Keratinocyte (primary cell): ENCODE data around the gene ARHGEF3. TPM values are rescaled to one million over a fixed set of nuclear protein-coding genes. Genes with fewer than 3 reads are reported as not detected.
A peak's percentile ranks its signal among the peaks of the same experiment; 100 is the strongest.

Experiments used
- DNase-seq: peaks from one replicate; pipeline ENCODE4 v3.0.0-alpha.2; 2011; ENCODE audit warnings: low read depth, missing footprints, low spot score
- FAIRE-seq: peaks from 2 replicates; lab custom pipeline; 2011; peaks lifted over from hg19 to GRCh38; lab: Jason Lieb, UNC
- H2AFZ ChIP-seq: 2 replicates; pipeline ENCODE4 v1.6.0; 2012; ENCODE audit warnings: low read length, control low read depth, inconsistent platforms; ENCODE audit not compliant: control insufficient read depth
- H3K27ac ChIP-seq: 2 replicates; pipeline ENCODE4 v1.5.1; 2011; ENCODE audit warnings: low read length; ENCODE audit not compliant: control insufficient read depth, insufficient read depth
- H3K27me3 ChIP-seq: 3 replicates; pipeline ENCODE4 v1.6.0; 2011; ENCODE audit warnings: low read length; ENCODE audit not compliant: control insufficient read depth, insufficient read depth; ENCODE audit errors: extremely low read depth
- H3K36me3 ChIP-seq, 2 experiments: 2 replicates in 1 of 2; 3 replicates in 1 of 2; pipeline ENCODE4 v1.5.1; 2011; ENCODE audit warnings: low read length in 2 of 2, mild to moderate bottlenecking in 1 of 2; ENCODE audit not compliant: control insufficient read depth in 2 of 2, insufficient read depth in 2 of 2; ENCODE audit errors: extremely low read depth in 1 of 2
- H3K4me1 ChIP-seq: 3 replicates; pipeline ENCODE4 v1.5.1; 2011; ENCODE audit warnings: low read length; ENCODE audit not compliant: control insufficient read depth, insufficient read depth; ENCODE audit errors: extremely low read depth
- H3K4me2 ChIP-seq: 3 replicates; pipeline ENCODE4 v1.6.0; 2011; ENCODE audit warnings: low read depth, low read length; ENCODE audit not compliant: control insufficient read depth, insufficient read depth; ENCODE audit errors: extremely low read depth
- H3K4me3 ChIP-seq, 3 experiments: fragments of 200-600 bp in 1 of 3; sonication (generic) in 1 of 3; 2 replicates in 2 of 3; 3 replicates in 1 of 3; pipeline ENCODE4 v1.5.1; 2011 to 2016; ENCODE audit warnings: low read length in 3 of 3, mild to moderate bottlenecking in 3 of 3, control low read depth in 2 of 3, inconsistent platforms in 1 of 3, low read depth in 1 of 3, mixed read lengths in 1 of 3, mixed run types in 1 of 3, moderate library complexity in 1 of 3; ENCODE audit not compliant: control insufficient read depth in 2 of 3, insufficient read depth in 2 of 3; ENCODE audit errors: extremely low read depth in 1 of 3
- H3K79me2 ChIP-seq: 2 replicates; pipeline ENCODE4 v1.6.0; 2012; ENCODE audit warnings: low read length; ENCODE audit not compliant: control insufficient read depth, insufficient read depth
- H3K9ac ChIP-seq: 3 replicates; pipeline ENCODE4 v1.6.0; 2011; ENCODE audit warnings: low read length; ENCODE audit not compliant: control insufficient read depth, insufficient read depth; ENCODE audit errors: extremely low read depth
- H3K9me1 ChIP-seq: 3 replicates; pipeline ENCODE4 v1.6.0; 2011; ENCODE audit warnings: low read length; ENCODE audit not compliant: control insufficient read depth, insufficient read depth; ENCODE audit errors: extremely low read depth
- H3K9me3 ChIP-seq: 2 replicates; pipeline ENCODE4 v1.5.1; 2012; ENCODE audit warnings: low read depth, low read length; ENCODE audit not compliant: control insufficient read depth
- H4K20me1 ChIP-seq: 3 replicates; pipeline ENCODE4 v1.6.0; 2011; ENCODE audit warnings: low read length; ENCODE audit not compliant: control insufficient read depth, insufficient read depth; ENCODE audit errors: extremely low read depth
- EZH2 ChIP-seq: IDR thresholded peaks from one replicate; pipeline ENCODE4 v1.6.1; 2012; ENCODE audit warnings: inconsistent platforms, mild to moderate bottlenecking, low read length, moderate library complexity
- dilution Hi-C: fragments of 300-500 bp; cut with MboI; formaldehyde crosslinking; loops from one replicate; pipeline ENCODE4 v1.7.0; 2020; ENCODE audit warnings: low sequenced_read_pairs; ENCODE audit not compliant: extremely low pct_ligation_motif_present
- polyA plus RNA-seq, 5 experiments: library from polyadenylated mRNA; depleted of rRNA in 3 of 5; stranded (reverse) in 3 of 5; stranded (forward) in 1 of 5; unstranded in 1 of 5; fragments of >200 nt; gene quantifications; 1 replicate in 1 of 5; 2 replicates in 3 of 5; 3 replicates in 1 of 5; pipeline versions ENCODE4 v1.2.1 to v1.2.3, GENCODE V29; 2011 to 2012; ENCODE audit warnings: missing spikeins in 2 of 5, low read depth in 1 of 5, low replicate concordance in 1 of 5
- TF ChIP-seq, protein P1 (sequence below), 3 experiments: IDR thresholded peaks in 1 of 3; conservative IDR thresholded peaks in 1 of 3; optimal IDR thresholded peaks in 1 of 3; 2 replicates in 2 of 3; 3 replicates in 1 of 3; pipeline versions ENCODE3 to v1.5.1; 2011; ENCODE audit warnings: low read length in 3 of 3, mild to moderate bottlenecking in 3 of 3, moderate library complexity in 2 of 3, control low read depth in 1 of 3, inconsistent platforms in 1 of 3; ENCODE audit not compliant: insufficient read depth in 2 of 3; ENCODE audit errors: extremely low read depth in 1 of 3

ARHGEF3 gene
- polyA plus RNA-seq, 1 donor (not counting 4 experiments of a cell fraction or from before 2014, with no cell fraction given) = 26.2 TPM

DNA sequence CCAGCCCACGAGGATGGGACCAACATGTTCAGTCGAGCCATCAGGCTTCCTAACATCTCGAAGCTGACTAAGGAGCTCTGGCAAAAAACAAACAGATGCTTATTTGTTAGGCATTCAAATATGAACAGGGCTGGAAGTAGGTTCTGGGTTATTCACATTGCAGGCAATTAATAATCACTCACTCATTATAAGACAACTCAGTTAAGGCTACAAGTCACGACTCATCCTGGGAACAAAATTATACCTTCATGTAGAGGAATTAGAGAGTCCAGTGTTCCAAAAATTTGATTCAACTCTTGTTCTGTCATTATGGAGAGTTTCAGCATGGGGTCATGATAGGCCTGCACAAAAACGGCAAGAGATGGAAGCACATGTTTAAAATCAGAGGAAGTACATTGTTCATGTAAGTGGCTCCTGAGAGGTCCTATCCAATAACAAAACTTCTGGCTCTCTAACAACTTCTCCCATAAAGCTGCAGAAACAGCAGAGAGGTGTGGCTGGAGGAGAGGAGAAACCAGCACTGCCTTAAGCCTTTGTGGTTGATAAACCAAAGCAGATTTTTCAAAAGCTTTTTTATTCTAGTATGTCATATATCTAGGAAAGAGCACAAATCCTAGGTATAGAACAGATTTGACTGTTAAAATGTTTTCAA, 50.6 kb downstream of the ARHGEF3 start:
- DNase-seq (peak; percentile 9), FAIRE-seq (peak; percentile 57)
- Histone ChIP-seq H3K36me3 (peaks cover 7 to 30% of the 10 kb centered on the region in 2 experiments), H3K27ac (peak overlapping the region; percentile 13), H4K20me1 (no peaks in the 10 kb centered on the region), H3K9me1 (no peaks in the 10 kb centered on the region), H3K9ac (no peak overlapping the region), H3K4me2 (peak overlapping the region; percentile 30), H2AFZ (no peak overlapping the region), H3K79me2 (no peaks in the 10 kb centered on the region), H3K27me3 (no peaks in the 10 kb centered on the region), H3K9me3 (no peaks in the 10 kb centered on the region), H3K4me1 (peaks cover 9% of the 10 kb centered on the region), H3K4me3 (no peak overlapping the region)
- no peak for TF ChIP-seq EZH2
- TF ChIP-seq, protein P1, sequence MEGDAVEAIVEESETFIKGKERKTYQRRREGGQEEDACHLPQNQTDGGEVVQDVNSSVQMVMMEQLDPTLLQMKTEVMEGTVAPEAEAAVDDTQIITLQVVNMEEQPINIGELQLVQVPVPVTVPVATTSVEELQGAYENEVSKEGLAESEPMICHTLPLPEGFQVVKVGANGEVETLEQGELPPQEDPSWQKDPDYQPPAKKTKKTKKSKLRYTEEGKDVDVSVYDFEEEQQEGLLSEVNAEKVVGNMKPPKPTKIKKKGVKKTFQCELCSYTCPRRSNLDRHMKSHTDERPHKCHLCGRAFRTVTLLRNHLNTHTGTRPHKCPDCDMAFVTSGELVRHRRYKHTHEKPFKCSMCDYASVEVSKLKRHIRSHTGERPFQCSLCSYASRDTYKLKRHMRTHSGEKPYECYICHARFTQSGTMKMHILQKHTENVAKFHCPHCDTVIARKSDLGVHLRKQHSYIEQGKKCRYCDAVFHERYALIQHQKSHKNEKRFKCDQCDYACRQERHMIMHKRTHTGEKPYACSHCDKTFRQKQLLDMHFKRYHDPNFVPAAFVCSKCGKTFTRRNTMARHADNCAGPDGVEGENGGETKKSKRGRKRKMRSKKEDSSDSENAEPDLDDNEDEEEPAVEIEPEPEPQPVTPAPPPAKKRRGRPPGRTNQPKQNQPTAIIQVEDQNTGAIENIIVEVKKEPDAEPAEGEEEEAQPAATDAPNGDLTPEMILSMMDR (optimal IDR thresholded peaks at IDR 0.05 in 1 of 3, IDR thresholded peaks at IDR 0.05 in 1 of 3, conservative IDR thresholded peaks at IDR 0.05 in 1 of 3; ENCODE audit: extremely low read depth in 1 of 3, insufficient read depth in 2 of 3, low read length in 3 of 3) = no peak
- dilution Hi-C loops = no loop called here

DNA sequence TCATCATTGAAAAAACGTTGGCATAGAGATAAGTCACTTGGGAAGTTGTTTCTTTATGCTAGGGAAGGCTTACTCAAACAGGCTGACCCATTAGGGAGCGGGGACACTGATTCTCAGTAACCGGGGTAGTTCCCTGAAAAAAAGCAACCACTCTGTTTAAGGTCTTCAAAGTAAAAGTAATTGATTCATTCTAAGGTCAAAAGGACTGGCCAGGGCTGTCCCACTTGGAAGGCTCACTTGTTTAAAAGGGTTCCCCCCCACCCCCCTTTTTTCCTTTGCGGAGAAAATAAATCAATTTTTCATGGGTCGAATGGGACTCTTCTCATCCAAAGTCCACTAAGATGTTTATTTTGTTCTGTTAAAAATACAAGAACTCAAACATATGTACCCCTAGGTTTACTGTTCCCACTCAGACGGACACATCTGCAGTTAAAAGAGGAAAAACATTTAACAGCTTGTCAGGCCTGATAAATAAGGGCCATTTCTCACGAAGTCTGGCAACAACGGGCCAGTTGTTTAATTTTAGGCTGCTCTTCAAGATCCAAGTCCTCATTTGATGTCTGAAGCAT, 53.0 kb downstream of the ARHGEF3 start:
- Histone ChIP-seq H3K4me2 (no peak overlapping the region), H3K27ac (no peak overlapping the region), H4K20me1 (no peaks in the 10 kb centered on the region), H3K27me3 (no peaks in the 10 kb centered on the region), H2AFZ (no peak overlapping the region), H3K4me3 (no peak overlapping the region), H3K79me2 (no peaks in the 10 kb centered on the region), H3K9me1 (no peaks in the 10 kb centered on the region), H3K36me3 (peaks cover 14 to 32% of the 10 kb centered on the region in 2 experiments), H3K4me1 (peaks cover 9% of the 10 kb centered on the region), H3K9me3 (no peaks in the 10 kb centered on the region), H3K9ac (no peak overlapping the region)
- dilution Hi-C loops = no loop called here
- TF ChIP-seq, protein P1 (optimal IDR thresholded peaks at IDR 0.05 in 1 of 3, IDR thresholded peaks at IDR 0.05 in 1 of 3, conservative IDR thresholded peaks at IDR 0.05 in 1 of 3; ENCODE audit: extremely low read depth in 1 of 3, insufficient read depth in 2 of 3, low read length in 3 of 3) = no peak
- TF ChIP-seq EZH2 = no peak
- DNase-seq = no peak
- no peak for FAIRE-seq
